HEK293T (cell line): ENCODE data around the gene MOCS1.

Experiments
- ARNT ChIP-seq: fragments of 450-650 bp; IDR thresholded peaks from 2 replicates; pipeline ENCODE4 v1.6.1; 2017; ENCODE audit warnings: mild to moderate bottlenecking
- BHLHE40 ChIP-seq: fragments of 450-650 bp; IDR thresholded peaks from 2 replicates; pipeline ENCODE4 v1.6.1; 2016; ENCODE audit warnings: mild to moderate bottlenecking, moderate library complexity, borderline replicate concordance
- ELF4 ChIP-seq: fragments of 450-650 bp; IDR thresholded peaks from 2 replicates; pipeline ENCODE4 v1.6.1; 2017; ENCODE audit warnings: antibody characterized with exemption
- FOXA1 ChIP-seq: fragments of 450-650 bp; IDR thresholded peaks from 2 replicates; pipeline ENCODE4 v1.6.1; 2016; ENCODE audit warnings: mild to moderate bottlenecking
- FOXK2 ChIP-seq: fragments of 450-650 bp; IDR thresholded peaks from 2 replicates; pipeline ENCODE4 v1.6.1; 2016; ENCODE audit warnings: mild to moderate bottlenecking
- FOXM1 ChIP-seq: fragments of 450-650 bp; IDR thresholded peaks from 2 replicates; pipeline ENCODE4 v1.6.1; 2017; ENCODE audit warnings: mild to moderate bottlenecking, borderline replicate concordance
- HDGF ChIP-seq: fragments of 450-650 bp; IDR thresholded peaks from 2 replicates; pipeline ENCODE4 v1.6.1; 2017; ENCODE audit warnings: antibody characterized with exemption, borderline replicate concordance
- L3MBTL2 ChIP-seq: fragments of 450-650 bp; conservative IDR thresholded peaks from 2 replicates; pipeline ENCODE4 v1.6.1; 2016; ENCODE audit warnings: mild to moderate bottlenecking
- NFRKB ChIP-seq: fragments of 450-650 bp; IDR thresholded peaks from 2 replicates; pipeline ENCODE4 v1.6.1; 2016; ENCODE audit warnings: mild to moderate bottlenecking, moderate library complexity
- SP1 ChIP-seq: fragments of 450-650 bp; IDR thresholded peaks from 2 replicates; pipeline ENCODE4 v1.6.1; 2017
- SUZ12 ChIP-seq: fragments of 450-650 bp; IDR thresholded peaks from 2 replicates; pipeline ENCODE4 v1.6.1; 2016; ENCODE audit warnings: mild to moderate bottlenecking
- TARDBP ChIP-seq: fragments of 450-650 bp; IDR thresholded peaks from 2 replicates; pipeline ENCODE4 v1.6.1; 2016
- ZNF384 ChIP-seq: fragments of 450-650 bp; IDR thresholded peaks from 2 replicates; pipeline ENCODE4 v1.6.1; 2016
- TF ChIP-seq, protein P1 (sequence below): fragments of 450-650 bp; IDR thresholded peaks from 2 replicates; pipeline ENCODE4 v1.6.1; 2016

DNA sequence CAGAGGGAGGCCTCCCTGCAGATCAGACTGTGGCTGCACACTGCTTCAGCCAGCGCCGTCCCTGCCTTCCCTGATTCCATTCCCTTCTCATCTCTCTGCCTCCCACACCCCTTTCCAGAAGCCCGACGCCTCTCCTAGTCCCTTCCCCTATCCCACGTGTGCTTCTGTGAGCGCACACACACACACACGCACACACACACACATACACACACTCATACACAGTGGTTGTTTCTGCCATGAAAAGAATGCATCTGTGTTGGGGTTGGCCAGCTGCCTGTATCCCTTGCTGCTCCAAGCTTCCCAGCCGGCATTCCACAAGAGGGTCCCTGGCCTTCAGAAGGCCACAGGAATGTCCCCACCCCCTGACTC, 51.7 kb downstream of the MOCS1 start:
- TF ChIP-seq TARDBP (no peak), BHLHE40 (no peak), NFRKB (no peak), SP1 (no peak), ZNF384 (no peak), ARNT (no peak), HDGF (no peak), FOXA1 (no peak), FOXK2 (no peak), SUZ12 (no peak), FOXM1 (no peak), ELF4 (no peak), L3MBTL2 (no peak)
- TF ChIP-seq, protein P1, sequence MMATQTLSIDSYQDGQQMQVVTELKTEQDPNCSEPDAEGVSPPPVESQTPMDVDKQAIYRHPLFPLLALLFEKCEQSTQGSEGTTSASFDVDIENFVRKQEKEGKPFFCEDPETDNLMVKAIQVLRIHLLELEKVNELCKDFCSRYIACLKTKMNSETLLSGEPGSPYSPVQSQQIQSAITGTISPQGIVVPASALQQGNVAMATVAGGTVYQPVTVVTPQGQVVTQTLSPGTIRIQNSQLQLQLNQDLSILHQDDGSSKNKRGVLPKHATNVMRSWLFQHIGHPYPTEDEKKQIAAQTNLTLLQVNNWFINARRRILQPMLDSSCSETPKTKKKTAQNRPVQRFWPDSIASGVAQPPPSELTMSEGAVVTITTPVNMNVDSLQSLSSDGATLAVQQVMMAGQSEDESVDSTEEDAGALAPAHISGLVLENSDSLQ, result no peak
